IMR-90 (cell line): ENCODE measurements around the gene TCP11L1. TPM values are rescaled to one million over a fixed set of nuclear protein-coding genes. Genes with fewer than 3 reads are reported as not detected.

Experiments used
- ATAC-seq: fragments of 200-7000 bp; cut with Tn5 transposase; 2 replicates; pipeline ENCODE4 v1.9.1; 2020; ENCODE audit warnings: low read depth, mild to moderate bottlenecking, moderate library complexity
- BruUV-seq: library from RNA; stranded (reverse); fragments of 400-500 nt; replicated peaks from 2 replicates; lab custom pipeline; 2021; lab: Mats Ljungman, UMichigan
- CTCF ChIA-PET: fragments of 300-600 bp; formaldehyde crosslinking; extraction: SDS; loops from one replicate; lab custom pipeline; 2021; ENCODE audit warnings: antibody characterized with exemption; lab: Yijun Ruan, JAX
- POLR2A ChIA-PET: fragments of 300-600 bp; sonication (Branson Sonifier 250); formaldehyde crosslinking; loops from one replicate; lab custom pipeline; 2022; ENCODE audit warnings: antibody characterized with exemption; ENCODE audit not compliant: unreplicated experiment; lab: Charles Lee
- DNase-seq: peaks from one replicate; pipeline ENCODE4 v3.0.0; 2013
- H2AFZ ChIP-seq: replicated peaks from 2 replicates; pipeline ENCODE3; 2013; ENCODE audit warnings: low read length, mild to moderate bottlenecking; ENCODE audit not compliant: poor library complexity
- H2AK5ac ChIP-seq: 2 replicates; pipeline ENCODE4 v1.6.1; 2013; ENCODE audit warnings: low read depth, low read length, inconsistent platforms
- H2AK9ac ChIP-seq: replicated peaks from 2 replicates; pipeline ENCODE3; 2013; ENCODE audit warnings: mild to moderate bottlenecking, low read depth, low read length, moderate library complexity; ENCODE audit not compliant: poor library complexity
- H2BK120ac ChIP-seq: 2 replicates; pipeline ENCODE4 v1.6.1; 2013; ENCODE audit warnings: low read depth, low read length, inconsistent platforms
- H2BK15ac ChIP-seq: 3 replicates; pipeline ENCODE4 v1.6.1; 2013; ENCODE audit warnings: low read depth, low read length, inconsistent platforms
- H2BK20ac ChIP-seq: 2 replicates; pipeline ENCODE4 v1.6.1; 2013; ENCODE audit warnings: low read depth, mild to moderate bottlenecking, inconsistent platforms, low read length, moderate library complexity
- H2BK5ac ChIP-seq: 2 replicates; pipeline ENCODE4 v1.6.1; 2013; ENCODE audit warnings: mild to moderate bottlenecking, low read depth, low read length, inconsistent platforms; ENCODE audit not compliant: poor library complexity, severe bottlenecking
- H3K14ac ChIP-seq: replicated peaks from 2 replicates; pipeline ENCODE4 v1.6.1; 2013; ENCODE audit warnings: low read depth, low read length, inconsistent platforms
- H3K18ac ChIP-seq: 2 replicates; pipeline ENCODE4 v1.6.1; 2013; ENCODE audit warnings: low read depth, low read length, control low read depth
- H3K23ac ChIP-seq: 2 replicates; pipeline ENCODE4 v1.6.1; 2013; ENCODE audit warnings: low read depth, low read length, inconsistent platforms
- H3K27ac ChIP-seq: 2 replicates; pipeline ENCODE4 v1.5.1; 2013; ENCODE audit warnings: mild to moderate bottlenecking, control low read depth, low read length; ENCODE audit not compliant: insufficient read depth
- H3K27me3 ChIP-seq: 2 replicates; pipeline ENCODE4 v1.6.1; 2013; ENCODE audit warnings: low read length; ENCODE audit not compliant: control insufficient read depth, insufficient read depth
- H3K36me3 ChIP-seq: 2 replicates; pipeline ENCODE4 v1.6.1; 2013; ENCODE audit warnings: low read length, mixed read lengths; ENCODE audit not compliant: control insufficient read depth, insufficient read depth
- H3K4ac ChIP-seq: 2 replicates; pipeline ENCODE4 v1.6.1; 2013; ENCODE audit warnings: low read depth, low read length, inconsistent platforms
- H3K4me1 ChIP-seq: 2 replicates; pipeline ENCODE4 v1.6.1; 2013; ENCODE audit warnings: low read length, mixed read lengths; ENCODE audit not compliant: control insufficient read depth, insufficient read depth
- H3K4me2 ChIP-seq: 2 replicates; pipeline ENCODE4 v1.6.1; 2013; ENCODE audit warnings: low read depth, mild to moderate bottlenecking, control low read depth, low read length, moderate library complexity
- H3K4me3 ChIP-seq: 2 replicates; pipeline ENCODE4 v1.5.1; 2013; ENCODE audit warnings: low read depth, mild to moderate bottlenecking, control low read depth, low read length, moderate library complexity; ENCODE audit not compliant: insufficient read depth
- H3K56ac ChIP-seq: 2 replicates; pipeline ENCODE4 v1.6.1; 2013; ENCODE audit warnings: low read length, inconsistent platforms; ENCODE audit not compliant: insufficient read depth; ENCODE audit errors: extremely low read depth
- H3K79me1 ChIP-seq, 2 experiments: 2 replicates each; pipeline ENCODE4 v1.6.1; 2013; ENCODE audit warnings: low read length in 2 of 2, inconsistent platforms in 1 of 2, low read depth in 1 of 2
- H3K9ac ChIP-seq: 2 replicates; pipeline ENCODE4 v1.6.1; 2013; ENCODE audit warnings: low read depth, low read length, control low read depth
- H3K9me1 ChIP-seq: 2 replicates; pipeline ENCODE4 v1.6.1; 2013; ENCODE audit warnings: low read length, inconsistent platforms; ENCODE audit not compliant: insufficient read depth
- H3K9me3 ChIP-seq: 2 replicates; pipeline ENCODE4 v1.6.1; 2013; ENCODE audit warnings: low read length; ENCODE audit not compliant: control insufficient read depth, insufficient read depth
- H4K20me1 ChIP-seq: 2 replicates; pipeline ENCODE4 v1.6.1; 2013; ENCODE audit warnings: low read length, inconsistent platforms; ENCODE audit not compliant: insufficient read depth
- H4K5ac ChIP-seq: 2 replicates; pipeline ENCODE4 v1.6.1; 2013; ENCODE audit warnings: mild to moderate bottlenecking, low read depth, low read length, control low read depth
- H4K8ac ChIP-seq, 2 experiments: 2 replicates each; pipeline ENCODE4 v1.6.1; 2013; ENCODE audit warnings: low read depth in 2 of 2, low read length in 2 of 2, control low read depth in 1 of 2, inconsistent platforms in 1 of 2
- H4K91ac ChIP-seq: 2 replicates; pipeline ENCODE4 v1.6.1; 2013; ENCODE audit warnings: low read depth, low read length, inconsistent platforms; ENCODE audit not compliant: insufficient read depth
- CEBPB ChIP-seq: IDR thresholded peaks from 2 replicates; pipeline ENCODE4 v1.6.1; 2012; ENCODE audit warnings: low read depth, low read length, improper control_type of control experiment
- FOS ChIP-seq: fragments of 150-350 bp; IDR thresholded peaks from 2 replicates; pipeline ENCODE4 v1.6.1; 2016; ENCODE audit warnings: low read depth, low read length
- MAZ ChIP-seq: IDR thresholded peaks from 2 replicates; pipeline ENCODE4 v1.6.1; 2012; ENCODE audit warnings: low read depth, mild to moderate bottlenecking, low read length, improper control_type of control experiment, moderate library complexity, borderline replicate concordance
- MXI1 ChIP-seq: IDR thresholded peaks from 2 replicates; pipeline ENCODE4 v1.6.1; 2012; ENCODE audit warnings: low read depth, mild to moderate bottlenecking, low read length, moderate library complexity, borderline replicate concordance
- NFE2L2 ChIP-seq: fragments of 150-350 bp; IDR thresholded peaks from 2 replicates; pipeline ENCODE4 v1.6.1; 2016; ENCODE audit warnings: low read depth, mild to moderate bottlenecking, low read length
- POLR2A ChIP-seq: IDR thresholded peaks from 2 replicates; pipeline ENCODE4 v1.6.1; 2012; ENCODE audit warnings: mild to moderate bottlenecking, low read depth, low read length
- RFX5 ChIP-seq: IDR thresholded peaks from 2 replicates; pipeline ENCODE4 v1.8.0; 2012; ENCODE audit warnings: low read depth, mild to moderate bottlenecking, low read length, moderate library complexity
- USF2 ChIP-seq: fragments of 150-350 bp; IDR thresholded peaks from 2 replicates; pipeline ENCODE4 v1.6.1; 2017; ENCODE audit warnings: mild to moderate bottlenecking, antibody characterized with exemption, low read length, low read depth
- whole genome bisulfite sequencing, 2 experiments: methylation state at CpG; one replicate each; pipeline versions ENCODE4 v1.1.5 to v1.1.7; 2013; ENCODE audit warnings: missing lambda C conversion rate in 2 of 2; ENCODE audit not compliant: insufficient read length in 1 of 2; ENCODE audit errors: extremely low coverage in 2 of 2; 5-methylcytosine and 5-hydroxymethylcytosine counted together
- dilution Hi-C: fragments of 300-500 bp; cut with HindIII; formaldehyde crosslinking; loops from one replicate; pipeline ENCODE4 v1.14.3; 2018; ENCODE audit warnings: low sequenced_read_pairs; ENCODE audit not compliant: unreplicated experiment
- in situ Hi-C: fragments of 300-500 bp; cut with MboI; formaldehyde crosslinking; loops from 3 replicates; pipeline ENCODE4 v1.14.3; 2019; ENCODE audit warnings: low sequenced_read_pairs, inconsistent platforms, mixed read lengths
- intact Hi-C: fragments of 100-400 bp; cut with micrococcal nuclease; formaldehyde crosslinking; loops from 2 replicates; pipeline ENCODE4 v1.10.0; 2022
- polyA plus RNA-seq, 3 experiments: library from polyadenylated mRNA; depleted of rRNA; stranded (reverse); fragments of >200 nt; gene quantifications; 2 replicates each; pipeline ENCODE4 v1.2.3, GENCODE V29; 2012; ENCODE audit warnings: low replicate concordance in 1 of 3
- total RNA-seq: library from RNA; depleted of rRNA; stranded (reverse); fragments of >200 nt; gene quantifications from 2 replicates; pipeline ENCODE4 v1.2.3, GENCODE V29; 2012
- TF ChIP-seq, protein P1 (sequence below): fragments of 150-350 bp; IDR thresholded peaks from 2 replicates; pipeline ENCODE4 v1.6.1; 2016; ENCODE audit warnings: low read depth, mild to moderate bottlenecking, low read length, moderate library complexity, borderline replicate concordance

The TCP11L1 gene
- total and polyA plus RNA-seq, 2 of the 4 experiments (the other 2 are of a cell fraction) = 13.9 to 17.4 TPM

DNA sequence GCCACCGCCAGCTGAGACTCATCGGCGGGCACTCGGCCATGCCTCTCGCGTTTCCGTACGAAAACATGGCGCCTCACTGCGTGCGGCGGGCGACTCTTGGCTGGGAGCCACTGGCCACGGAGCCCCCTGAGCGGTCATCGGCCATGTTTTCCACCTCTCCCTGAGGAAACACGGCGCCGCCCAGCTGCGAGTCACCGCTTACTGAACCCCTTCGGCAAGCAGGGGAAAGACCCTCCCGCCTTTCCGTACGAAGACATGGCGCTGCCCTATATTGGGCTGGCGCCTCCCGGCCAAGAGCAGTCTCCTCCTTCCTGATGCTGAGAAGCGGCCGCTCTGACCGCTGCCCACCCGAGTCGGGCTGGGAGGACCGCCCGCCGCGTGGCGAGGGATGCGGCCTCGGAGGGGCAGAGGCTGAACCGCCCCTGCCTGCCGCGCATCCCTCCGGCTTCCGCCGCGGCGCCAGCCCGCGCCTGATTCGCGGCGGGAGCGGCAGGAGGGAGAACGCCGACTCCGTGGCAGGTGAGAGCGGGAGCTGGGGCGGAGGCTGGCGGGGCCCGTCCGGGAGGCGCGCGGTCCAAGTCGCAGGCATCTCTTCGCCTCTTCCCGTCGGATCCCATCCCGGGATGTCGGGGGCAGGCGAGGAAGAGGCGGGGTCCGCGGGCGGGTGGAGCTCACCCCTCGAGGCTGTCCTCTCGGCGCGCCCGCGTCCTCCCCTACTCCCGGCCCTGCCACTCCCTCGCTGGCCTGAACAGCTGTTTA, at the start of gene TCP11L1 (continued):
- no peak for TF ChIP-seq RFX5
- TF ChIP-seq, protein P1, sequence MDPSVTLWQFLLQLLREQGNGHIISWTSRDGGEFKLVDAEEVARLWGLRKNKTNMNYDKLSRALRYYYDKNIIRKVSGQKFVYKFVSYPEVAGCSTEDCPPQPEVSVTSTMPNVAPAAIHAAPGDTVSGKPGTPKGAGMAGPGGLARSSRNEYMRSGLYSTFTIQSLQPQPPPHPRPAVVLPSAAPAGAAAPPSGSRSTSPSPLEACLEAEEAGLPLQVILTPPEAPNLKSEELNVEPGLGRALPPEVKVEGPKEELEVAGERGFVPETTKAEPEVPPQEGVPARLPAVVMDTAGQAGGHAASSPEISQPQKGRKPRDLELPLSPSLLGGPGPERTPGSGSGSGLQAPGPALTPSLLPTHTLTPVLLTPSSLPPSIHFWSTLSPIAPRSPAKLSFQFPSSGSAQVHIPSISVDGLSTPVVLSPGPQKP = no peak
- no peak for TF ChIP-seq MXI1

GRCh38 chr11:32990481-32990880, 48.9 kb upstream of the TCP11L1 start:
- BruUV-seq = no TSS peak
- dilution Hi-C loops = no loop called here
- POLR2A ChIA-PET = interaction anchor here (0.6 kb wide), 1 partner anchor 79 kb away, joined by 3 read pairs; no protein-coding TSS in a partner anchor

More at GRCh38 chr11:32990481-32990880, 48.9 kb upstream of the TCP11L1 start:
- Histone ChIP-seq H3K14ac (no peak overlapping the region), H2AFZ (no peak overlapping the region), H3K9me3 (peaks cover 4% of the 10 kb centered on the region), H4K20me1 (no peaks in the 10 kb centered on the region), H3K9ac (no peak overlapping the region), H2AK9ac (no peak overlapping the region), H2AK5ac (no peak overlapping the region), H3K4me3 (no peak overlapping the region), H2BK5ac (no peak overlapping the region), H2BK15ac (no peak overlapping the region), H4K8ac (no peak overlapping the region), H2BK20ac (no peak overlapping the region), H2BK120ac (no peak overlapping the region), H3K56ac (no peak overlapping the region), H3K4me2 (no peak overlapping the region), H3K4me1 (no peaks in the 10 kb centered on the region), H3K18ac (no peak overlapping the region), H3K36me3 (no peaks in the 10 kb centered on the region), H3K27me3 (no peaks in the 10 kb centered on the region), H3K79me1 (no peaks in the 10 kb centered on the region), H3K4ac (no peak overlapping the region), H4K5ac (no peak overlapping the region), H3K9me1 (no peaks in the 10 kb centered on the region), H4K91ac (no peak overlapping the region), H3K27ac (no peak overlapping the region), H3K23ac (no peak overlapping the region)
- WGBS, 2 experiments = no CpG with 5 or more reads among the region's 1 CpG
- ATAC-seq (no peak), DNase-seq (no peak)
- TF ChIP-seq USF2 (no peak), POLR2A (no peak), CEBPB (no peak), NFE2L2 (no peak), MAZ (no peak), FOS (no peak)
- CTCF ChIA-PET = no interaction called here
- in situ Hi-C loops = no loop called here
- intact Hi-C loops = no loop called here
